Ovary (tissue), 3 donors: Measurements from ENCODE around the gene LAMC3.

Experiments
- CTCF ChIP-seq, 3 donors: fragments of 450-650 bp in 2 of 3; fragments of 200-600 bp in 1 of 3; IDR thresholded peaks; one replicate each; pipeline versions ENCODE4 v1.5.1 to v1.8.0; 2016 to 2022; ENCODE audit warnings: antibody characterized with exemption in 3 of 3, mild to moderate bottlenecking in 1 of 3
- POLR2A ChIP-seq: fragments of 450-650 bp; IDR thresholded peaks from one replicate; pipeline ENCODE4 v1.6.1; 2017; ENCODE audit warnings: antibody characterized with exemption, mild to moderate bottlenecking, moderate library complexity
- donor health status: DM: no; HTN: no; CAD: no.

GRCh38 chr9:131104016-131104740, 95.2 kb downstream of the LAMC3 start:
- TF ChIP-seq CTCF (IDR thresholded peaks at IDR 0.05) = no peak
- no peak for TF ChIP-seq POLR2A
